Measurements from ENCODE around the gene PGC.

Gene PGC

DNA sequence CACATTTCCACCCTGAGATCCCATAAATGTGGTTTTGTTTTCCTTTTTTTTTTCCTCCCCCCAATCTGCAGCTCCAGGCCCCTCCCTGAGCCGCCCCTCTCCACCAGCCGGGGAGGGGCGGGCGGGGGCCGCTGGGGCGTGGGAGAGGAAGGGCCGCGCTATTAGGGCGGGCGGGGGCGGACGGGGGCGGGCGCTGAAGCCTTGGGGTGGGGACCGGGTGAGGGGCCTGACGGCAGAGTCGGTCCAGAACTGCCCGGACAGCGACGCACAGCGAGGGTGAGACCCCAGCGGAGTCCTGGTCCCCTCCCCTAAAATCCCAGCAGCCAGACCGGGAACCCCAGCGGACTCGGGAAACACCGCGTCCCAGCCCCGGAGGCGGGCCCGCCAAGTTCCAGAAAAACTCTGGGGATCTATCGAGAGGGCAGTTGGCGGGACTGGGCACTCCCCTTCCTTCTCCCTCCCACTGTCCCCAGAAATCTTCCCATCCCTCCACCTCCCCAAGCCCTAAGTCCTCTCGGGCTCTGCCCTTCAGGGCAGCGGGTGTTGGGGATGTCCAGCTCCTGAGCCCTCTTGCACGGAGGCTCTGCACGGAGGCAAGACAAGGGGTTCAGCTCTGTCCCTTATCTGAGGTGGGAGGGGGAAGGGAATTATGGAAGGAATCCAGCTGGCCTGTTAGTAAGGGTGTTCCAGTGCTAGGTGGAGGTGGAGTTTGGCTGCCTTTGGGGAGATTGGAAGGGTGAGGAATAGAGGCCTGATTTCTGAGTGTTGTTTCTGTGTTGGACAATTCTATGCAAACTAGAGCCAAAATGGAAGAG, 33.6 kb upstream of the PGC start, which contains the start of gene PRICKLE4:
PRICKLE4 (plus strand) TSS at position 232 of the 815 bp plus-strand sequence. CDS start 2,692 bp downstream, outside the sequence.
- TF ChIP-seq GATA2 (IDR thresholded peaks at IDR 0.05; ENCODE audit: low read depth, low read length) (no peak), GATA3 (IDR thresholded peaks at IDR 0.05; ENCODE audit: low read depth, low read length) (no peak)

GRCh38 chr6:41779788-41780550, 32.8 kb upstream of the PGC start, which contains the start of gene FRS3:
FRS3 (minus strand) TSS chr6:41779900; CDS start chr6:41776987, 2,913 bp downstream.
- TF ChIP-seq GATA2 (IDR thresholded peaks at IDR 0.05; ENCODE audit: low read depth, low read length): no peak
- no peak for TF ChIP-seq GATA3 (IDR thresholded peaks at IDR 0.05; ENCODE audit: low read depth, low read length)

GRCh38 chr6:41779336-41779735, 32.1 kb upstream of the PGC start:
- no peak for TF ChIP-seq GATA3 (IDR thresholded peaks at IDR 0.05; ENCODE audit: low read depth, low read length)
- TF ChIP-seq GATA2 (IDR thresholded peaks at IDR 0.05; ENCODE audit: low read depth, low read length): no peak

GRCh38 chr6:41778895-41779294, 31.7 kb upstream of the PGC start:
- TF ChIP-seq GATA2 (IDR thresholded peaks at IDR 0.05; ENCODE audit: low read depth, low read length) (no peak), GATA3 (IDR thresholded peaks at IDR 0.05; ENCODE audit: low read depth, low read length) (no peak)

DNA sequence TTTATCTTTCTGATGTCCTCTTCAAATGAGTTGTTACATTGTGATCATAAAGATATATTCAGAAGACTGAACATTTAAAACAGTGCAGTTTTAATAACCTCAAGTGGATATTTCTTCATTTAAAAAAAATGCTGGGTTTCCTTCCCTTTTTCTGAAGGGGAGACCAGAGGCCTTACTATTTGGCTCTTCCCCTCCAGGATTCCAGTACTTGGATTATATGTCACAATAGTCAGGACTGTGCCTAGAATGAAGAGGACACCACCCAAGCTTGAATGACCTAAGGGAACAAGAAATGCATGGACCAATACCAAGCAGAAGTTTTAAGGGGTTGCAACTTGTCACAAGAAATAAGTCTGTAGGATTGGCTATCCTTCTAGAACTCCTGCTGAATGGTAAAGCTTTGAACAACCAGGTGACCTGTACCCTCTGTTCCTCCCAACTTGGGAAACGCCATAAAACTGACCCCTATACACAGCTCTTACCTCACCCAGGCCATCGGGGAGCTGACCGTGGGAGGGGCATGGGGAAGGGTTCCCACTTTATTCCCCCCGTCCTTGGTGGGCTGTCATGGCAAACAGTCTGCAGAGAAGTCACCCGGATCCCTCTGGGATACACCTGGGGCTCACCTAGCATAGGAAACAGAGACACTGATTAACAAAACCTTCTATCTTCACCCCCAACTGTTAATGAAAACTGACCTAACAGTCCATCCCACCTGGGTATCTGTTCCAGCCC, 30.5 kb upstream of the PGC start:
- TF ChIP-seq GATA3 (IDR thresholded peaks at IDR 0.05; ENCODE audit: low read depth, low read length) (no peak), GATA2 (IDR thresholded peaks at IDR 0.05; ENCODE audit: low read depth, low read length) (no peak)

DNA sequence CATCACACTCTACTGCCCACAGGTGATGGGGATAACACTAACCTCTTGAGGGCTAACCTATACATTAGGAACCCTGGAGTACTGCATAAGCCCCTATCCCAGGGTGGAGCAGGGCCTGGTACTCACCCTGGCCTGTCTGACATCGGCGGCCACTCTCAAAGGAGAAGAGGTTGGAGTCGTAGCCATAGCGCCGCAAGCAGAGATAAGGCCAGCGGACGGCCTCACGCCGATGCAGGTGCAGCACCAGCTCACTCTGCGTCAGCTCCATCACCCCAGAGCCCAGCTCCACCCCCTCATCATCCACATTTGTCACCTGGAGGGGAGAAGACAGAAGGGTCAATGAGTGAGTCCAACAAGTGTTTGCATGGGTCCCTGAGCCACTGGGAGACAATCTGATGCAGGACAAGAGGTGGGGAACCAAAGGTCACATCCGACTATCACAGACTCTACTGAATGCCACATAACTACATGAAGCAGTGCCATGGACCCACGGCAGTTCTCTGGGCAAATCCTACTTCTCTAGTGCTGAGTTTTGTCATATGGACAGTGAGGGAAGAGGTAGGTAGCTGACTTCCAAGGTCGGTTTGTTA, 28.2 kb upstream of the PGC start:
- TF ChIP-seq GATA3 (IDR thresholded peaks at IDR 0.05; ENCODE audit: low read depth, low read length) (no peak), GATA2 (IDR thresholded peaks at IDR 0.05; ENCODE audit: low read depth, low read length) (no peak)

GRCh38 chr6:41774841-41775240, 27.6 kb upstream of the PGC start:
- TF ChIP-seq GATA3 (IDR thresholded peaks at IDR 0.05; ENCODE audit: low read depth, low read length): no peak
- TF ChIP-seq GATA2 (IDR thresholded peaks at IDR 0.05; ENCODE audit: low read depth, low read length): no peak

GRCh38 chr6:41771058-41771983, 24.1 kb upstream of the PGC start:
- TF ChIP-seq GATA3 (IDR thresholded peaks at IDR 0.05; ENCODE audit: low read depth, low read length) (no peak), GATA2 (IDR thresholded peaks at IDR 0.05; ENCODE audit: low read depth, low read length) (no peak)

GRCh38 chr6:41770381-41771057, 23.3 kb upstream of the PGC start:
- TF ChIP-seq GATA3 (IDR thresholded peaks at IDR 0.05; ENCODE audit: low read depth, low read length) (no peak), GATA2 (IDR thresholded peaks at IDR 0.05; ENCODE audit: low read depth, low read length) (no peak)

- no peak for TF ChIP-seq GATA2 (IDR thresholded peaks at IDR 0.05; ENCODE audit: low read depth, low read length)
- no peak for TF ChIP-seq GATA3 (IDR thresholded peaks at IDR 0.05; ENCODE audit: low read depth, low read length)
These were observed 22.2 kb upstream of the PGC start for GRCh38 chr6:41769376-41769775.

DNA sequence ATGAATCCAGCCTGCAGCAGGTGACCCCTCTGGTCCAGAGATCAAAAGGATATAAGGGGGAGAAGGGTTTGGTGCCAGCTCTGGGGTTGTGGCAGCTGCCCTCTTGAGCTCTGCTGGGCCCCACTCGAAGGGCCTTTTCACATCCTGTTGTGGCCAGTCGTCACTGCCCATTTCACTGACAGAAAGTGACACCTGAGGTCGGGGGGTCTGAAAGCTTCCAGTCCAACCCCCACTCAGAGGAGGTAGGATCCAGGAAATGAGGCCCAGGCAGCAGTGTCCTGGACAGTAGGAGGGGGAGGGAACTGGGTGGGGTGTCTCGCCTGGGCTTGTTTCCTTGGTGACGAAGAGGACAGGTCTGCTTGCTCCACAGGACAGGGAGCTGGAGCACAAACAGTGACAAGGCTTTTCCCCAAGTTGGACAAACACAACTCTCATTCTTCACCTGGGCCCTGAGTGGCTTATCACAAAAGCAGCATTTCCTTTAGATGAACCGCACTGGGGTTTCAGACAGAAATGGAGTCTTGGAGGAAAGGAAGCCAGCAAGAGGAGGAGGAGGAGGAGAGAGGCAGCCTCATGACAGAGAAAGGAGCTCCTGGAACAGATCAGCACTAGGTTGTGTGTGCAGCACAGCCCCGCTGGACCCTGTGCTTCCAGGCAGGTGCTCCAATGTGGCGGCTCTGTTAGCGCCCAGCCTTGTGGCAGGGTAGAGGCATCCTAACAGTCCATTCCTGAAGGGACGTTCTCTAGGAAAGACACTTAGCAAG, 21.5 kb upstream of the PGC start:
- TF ChIP-seq GATA2 (IDR thresholded peaks at IDR 0.05; ENCODE audit: low read depth, low read length) (no peak), GATA3 (IDR thresholded peaks at IDR 0.05; ENCODE audit: low read depth, low read length) (no peak)

Data from SH-SY5Y (cell line).